Gastroesophageal sphincter (tissue), 3 donors: Measurements from ENCODE around the gene METTL4.

Source experiments
- CTCF ChIP-seq, 4 experiments: fragments of 200-600 bp in 2 of 4; fragments of 450-650 bp in 2 of 4; sonication (generic) in 1 of 4; IDR thresholded peaks; one replicate each; pipeline ENCODE4 v1.5.1; 2017 to 2019; ENCODE audit warnings: antibody characterized with exemption in 4 of 4, mild to moderate bottlenecking in 2 of 4, moderate library complexity in 2 of 4
- POLR2A ChIP-seq, 2 donors: fragments of 450-650 bp; IDR thresholded peaks; one replicate each; pipeline ENCODE4 v1.6.1; 2017; ENCODE audit warnings: antibody characterized with exemption in 2 of 2, mild to moderate bottlenecking in 2 of 2, moderate library complexity in 1 of 2
- POLR2AphosphoS5 ChIP-seq: sonication (generic); formaldehyde crosslinking; IDR thresholded peaks from one replicate; pipeline ENCODE4 v1.6.1; 2017; ENCODE audit warnings: antibody characterized with exemption

- no peak for TF ChIP-seq CTCF (IDR thresholded peaks at IDR 0.05)
- no peak for TF ChIP-seq POLR2A (IDR thresholded peaks at IDR 0.05)
- TF ChIP-seq POLR2AphosphoS5 = no peak
These were observed 21.8 kb downstream of the METTL4 start for GRCh38 chr18:2549462-2549861.
